Suprapubic skin (tissue), 4 donors: ENCODE results near the gene RHCE.

Experiments
- EP300 ChIP-seq: sonication (generic); formaldehyde crosslinking; IDR thresholded peaks from one replicate; pipeline ENCODE4 v1.6.1; 2017; ENCODE audit warnings: antibody characterized with exemption
- POLR2AphosphoS5 ChIP-seq, 3 donors: sonication (generic); formaldehyde crosslinking; IDR thresholded peaks; one replicate each; pipeline ENCODE4 v1.6.1; 2017; ENCODE audit warnings: antibody characterized with exemption in 3 of 3
- TF ChIP-seq, protein P1 (sequence below), 2 donors: fragments of 200-600 bp in 1 of 2; fragments of 450-650 bp in 1 of 2; sonication (generic) in 1 of 2; IDR thresholded peaks; one replicate each; pipeline ENCODE4 v1.5.1; 2016 to 2019; ENCODE audit warnings: antibody characterized with exemption in 2 of 2, mild to moderate bottlenecking in 1 of 2, moderate library complexity in 1 of 2

DNA sequence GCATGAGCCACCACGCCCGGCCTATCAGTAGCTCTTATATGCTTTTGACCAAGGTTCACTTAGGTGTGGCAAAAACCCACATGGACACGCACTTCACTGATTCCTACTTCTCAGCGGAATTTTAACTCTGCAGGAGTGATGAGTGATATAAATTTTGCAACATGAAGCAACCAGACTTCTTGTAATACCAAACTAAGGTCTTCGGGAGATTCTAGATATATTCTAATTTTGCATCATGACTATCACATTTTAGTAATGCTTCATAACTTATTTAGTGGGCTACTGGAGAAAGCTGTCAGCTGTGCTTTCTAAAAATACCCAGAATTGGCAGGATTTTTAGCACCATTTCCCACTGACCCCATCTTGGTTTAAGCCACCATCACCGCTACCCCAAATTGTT, 27.8 kb downstream of the RHCE start:
- TF ChIP-seq, protein P1, sequence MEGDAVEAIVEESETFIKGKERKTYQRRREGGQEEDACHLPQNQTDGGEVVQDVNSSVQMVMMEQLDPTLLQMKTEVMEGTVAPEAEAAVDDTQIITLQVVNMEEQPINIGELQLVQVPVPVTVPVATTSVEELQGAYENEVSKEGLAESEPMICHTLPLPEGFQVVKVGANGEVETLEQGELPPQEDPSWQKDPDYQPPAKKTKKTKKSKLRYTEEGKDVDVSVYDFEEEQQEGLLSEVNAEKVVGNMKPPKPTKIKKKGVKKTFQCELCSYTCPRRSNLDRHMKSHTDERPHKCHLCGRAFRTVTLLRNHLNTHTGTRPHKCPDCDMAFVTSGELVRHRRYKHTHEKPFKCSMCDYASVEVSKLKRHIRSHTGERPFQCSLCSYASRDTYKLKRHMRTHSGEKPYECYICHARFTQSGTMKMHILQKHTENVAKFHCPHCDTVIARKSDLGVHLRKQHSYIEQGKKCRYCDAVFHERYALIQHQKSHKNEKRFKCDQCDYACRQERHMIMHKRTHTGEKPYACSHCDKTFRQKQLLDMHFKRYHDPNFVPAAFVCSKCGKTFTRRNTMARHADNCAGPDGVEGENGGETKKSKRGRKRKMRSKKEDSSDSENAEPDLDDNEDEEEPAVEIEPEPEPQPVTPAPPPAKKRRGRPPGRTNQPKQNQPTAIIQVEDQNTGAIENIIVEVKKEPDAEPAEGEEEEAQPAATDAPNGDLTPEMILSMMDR (IDR thresholded peaks at IDR 0.05): no peak
- TF ChIP-seq EP300 (no peak), POLR2AphosphoS5 (IDR thresholded peaks at IDR 0.05) (no peak)
